Nephron progenitor cell (in vitro differentiated cells): ENCODE data around the gene KLC1.

ENCODE experiments used
- DNase-seq: peaks from one replicate; pipeline ENCODE4 v3.0.0; 2021
- H3K27ac Mint-ChIP-seq: 2 replicates; pipeline ENCODE4 v1.8.0; 2021; ENCODE audit warnings: mild to moderate bottlenecking, moderate library complexity, mixed read lengths
- H3K27me3 Mint-ChIP-seq: 2 replicates; pipeline ENCODE4 v1.8.0; 2021; ENCODE audit warnings: mild to moderate bottlenecking, low read depth, mixed read lengths; ENCODE audit not compliant: poor library complexity
- H3K36me3 Mint-ChIP-seq: 2 replicates; pipeline ENCODE4 v1.8.0; 2021; ENCODE audit warnings: low read depth, mixed read lengths
- H3K4me1 Mint-ChIP-seq: 2 replicates; pipeline ENCODE4 v1.8.0; 2021; ENCODE audit warnings: mixed read lengths
- H3K4me3 Mint-ChIP-seq: 2 replicates; pipeline ENCODE4 v1.8.0; 2021; ENCODE audit warnings: mild to moderate bottlenecking, moderate library complexity, mixed read lengths
- H3K9me3 Mint-ChIP-seq: 2 replicates; pipeline ENCODE4 v1.8.0; 2021; ENCODE audit warnings: mild to moderate bottlenecking, moderate library complexity, mixed read lengths
- CTCF ChIP-seq: fragments of 200-600 bp; sonication (generic); IDR thresholded peaks from 2 replicates; pipeline ENCODE4 v1.5.0; 2021; ENCODE audit warnings: antibody characterized with exemption

The KLC1 gene

GRCh38 chr14:103676881-103677675 is 48.1 kb downstream of the KLC1 start:
- peaks cover 2% of the 10 kb centered on the region for H3K4me1 Mint-ChIP-seq
- H3K4me3 Mint-ChIP-seq = no peak overlapping the region
- TF ChIP-seq CTCF = no peak
- no peaks in the 10 kb centered on the region for H3K9me3 Mint-ChIP-seq
- H3K36me3 Mint-ChIP-seq = peaks cover 61% of the 10 kb centered on the region
- DNase-seq = no peak
- no peaks in the 10 kb centered on the region for H3K27me3 Mint-ChIP-seq
- peak overlapping the region; percentile 49 for H3K27ac Mint-ChIP-seq

- Mint-ChIP-seq H3K36me3 (peaks cover 49% of the 10 kb centered on the region), H3K27ac (peak overlapping the region; percentile 29), H3K27me3 (no peaks in the 10 kb centered on the region), H3K9me3 (no peaks in the 10 kb centered on the region), H3K4me3 (no peak overlapping the region), H3K4me1 (no peaks in the 10 kb centered on the region)
- DNase-seq = no peak
- peak; percentile 28 for TF ChIP-seq CTCF
Measured at GRCh38 chr14:103679351-103679750, 50.3 kb downstream of the KLC1 start.

DNA sequence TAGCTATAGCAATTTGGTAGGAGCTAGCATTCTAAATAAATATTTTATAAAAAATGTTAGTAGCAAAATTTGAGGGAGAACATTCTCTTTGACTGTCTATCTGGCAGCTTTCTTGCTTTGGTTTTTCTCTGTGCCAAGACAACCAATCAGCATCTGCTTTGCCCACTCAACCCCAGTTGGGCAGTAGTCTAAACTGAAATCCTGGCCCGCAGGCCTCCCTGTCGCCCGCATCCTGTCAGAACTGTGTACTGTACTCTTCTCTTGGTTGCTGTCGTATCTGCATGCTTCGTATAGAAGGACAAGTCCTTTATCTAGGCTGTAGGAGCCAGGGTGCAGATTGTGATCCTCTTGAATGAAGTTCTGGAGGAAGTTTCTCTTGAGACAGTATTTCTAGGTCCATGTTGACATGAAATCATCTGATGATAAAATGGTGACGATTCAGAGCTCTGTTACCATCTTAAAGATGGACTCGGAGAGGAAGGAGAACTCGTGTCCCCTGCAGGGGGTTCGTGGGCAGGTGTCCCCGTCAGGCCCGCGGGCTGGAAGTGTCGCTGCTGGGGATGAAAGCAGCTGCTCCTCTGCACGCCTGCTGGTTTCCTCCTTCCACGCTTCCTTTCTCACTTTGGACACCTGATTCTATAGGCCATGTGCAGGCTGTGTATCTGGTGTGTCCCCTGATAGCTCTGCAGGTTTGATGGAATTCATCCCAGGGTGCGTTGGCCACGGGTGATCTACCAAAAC is 51.6 kb downstream of the KLC1 start:
- Mint-ChIP-seq H3K27me3 (no peaks in the 10 kb centered on the region), H3K4me3 (no peak overlapping the region), H3K9me3 (no peaks in the 10 kb centered on the region), H3K27ac (no peak overlapping the region), H3K36me3 (peaks cover 45% of the 10 kb centered on the region), H3K4me1 (no peaks in the 10 kb centered on the region)
- DNase-seq = no peak
- TF ChIP-seq CTCF = no peak

GRCh38 chr14:103683139-103683538 is 54.1 kb downstream of the KLC1 start:
- peaks cover 51% of the 10 kb centered on the region for H3K36me3 Mint-ChIP-seq
- no peaks in the 10 kb centered on the region for H3K27me3 Mint-ChIP-seq
- H3K4me3 Mint-ChIP-seq = no peak overlapping the region
- H3K9me3 Mint-ChIP-seq = no peaks in the 10 kb centered on the region
- no peak for TF ChIP-seq CTCF
- no peak for DNase-seq
- H3K27ac Mint-ChIP-seq = peak overlapping the region; percentile 45
- H3K4me1 Mint-ChIP-seq = no peaks in the 10 kb centered on the region

DNA sequence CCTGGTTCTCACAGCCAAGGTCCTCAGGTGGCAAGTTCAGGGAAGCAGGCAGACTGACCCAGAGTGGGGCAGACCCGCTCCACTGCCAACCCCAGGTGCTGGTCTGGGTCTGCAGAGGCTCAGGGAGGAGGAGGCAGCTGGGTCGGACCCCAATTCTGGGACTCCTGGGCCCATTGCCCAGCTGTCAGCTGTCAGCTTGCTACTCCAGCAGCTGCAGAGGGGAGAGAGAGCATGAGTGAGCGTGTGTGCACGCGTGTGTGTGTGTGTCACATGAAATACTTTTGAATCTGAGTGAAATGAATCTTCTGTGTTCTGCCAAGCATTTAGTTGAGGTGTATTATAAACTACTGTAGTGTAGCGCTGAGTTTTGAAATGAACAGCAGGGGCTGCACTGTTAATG is 55.5 kb downstream of the KLC1 start:
- Mint-ChIP-seq H3K36me3 (peaks cover 56% of the 10 kb centered on the region), H3K27ac (no peak overlapping the region), H3K27me3 (no peaks in the 10 kb centered on the region), H3K4me1 (no peaks in the 10 kb centered on the region), H3K9me3 (no peaks in the 10 kb centered on the region), H3K4me3 (no peak overlapping the region)
- DNase-seq = no peak
- no peak for TF ChIP-seq CTCF
